K562 (cell line): ENCODE results near the gene GON7. TPM values are rescaled to one million over a fixed set of nuclear protein-coding genes. Genes with fewer than 3 reads are reported as not detected.

Experiments used
- CAMTA2 ChIP-seq: fragments of 250-450 bp; sonication (Bioruptor Pico); conservative IDR thresholded peaks from 2 replicates; pipeline ENCODE4 v1.5.1; 2022
- CHCHD3 ChIP-seq: fragments of 250-450 bp; sonication (Bioruptor Pico); IDR thresholded peaks from 2 replicates; pipeline ENCODE4 v2.1.2; 2022; ENCODE audit warnings: mild to moderate bottlenecking
- EGR1 ChIP-seq: fragments of 450-650 bp; conservative IDR thresholded peaks from 2 replicates; pipeline ENCODE4 v1.6.1; 2017; ENCODE audit warnings: mild to moderate bottlenecking
- NRF1 ChIP-seq, 2 experiments: fragments of 450-650 bp; IDR thresholded peaks in 1 of 2; conservative IDR thresholded peaks in 1 of 2; 2 replicates each; pipeline ENCODE4 v1.6.1; 2014; ENCODE audit warnings: mild to moderate bottlenecking in 2 of 2
- POLR2G ChIP-seq: fragments of 200-400 bp; formaldehyde crosslinking; IDR thresholded peaks from 2 replicates; pipeline ENCODE4 v1.6.1; 2017; ENCODE audit warnings: low read depth, mild to moderate bottlenecking, antibody characterized with exemption, low read length, moderate library complexity
- SIN3A ChIP-seq, 2 experiments: fragments of 150-350 bp in 1 of 2; IDR thresholded peaks; 2 replicates each; pipeline ENCODE4 v1.6.1; 2011 to 2016; ENCODE audit warnings: borderline replicate concordance in 2 of 2, low read depth in 2 of 2, low read length in 2 of 2, mild to moderate bottlenecking in 2 of 2, moderate library complexity in 2 of 2; ENCODE audit not compliant: control insufficient read depth in 1 of 2
- TAF1 ChIP-seq: IDR thresholded peaks from 2 replicates; pipeline ENCODE4 v1.6.1; 2011; ENCODE audit warnings: mild to moderate bottlenecking, low read length, moderate library complexity; ENCODE audit not compliant: insufficient read depth, control insufficient read depth, severe bottlenecking; ENCODE audit errors: extremely low read depth
- YY1 ChIP-seq, 3 experiments: IDR thresholded peaks; 2 replicates each; pipeline ENCODE4 v1.6.1; 2011; ENCODE audit warnings: low read length in 2 of 3, mild to moderate bottlenecking in 2 of 3, moderate library complexity in 2 of 3, borderline replicate concordance in 1 of 3, control low read depth in 1 of 3, low read depth in 1 of 3; ENCODE audit not compliant: insufficient read depth in 3 of 3, insufficient replicate concordance in 2 of 3, control insufficient read depth in 1 of 3, insufficient read length in 1 of 3; ENCODE audit errors: extremely low read depth in 1 of 3
- ZBTB11 ChIP-seq, 3 experiments: fragments of 200-800 bp in 1 of 3; fragments of 250-450 bp in 1 of 3; fragments of 450-650 bp in 1 of 3; sonication (Bioruptor Pico) in 1 of 3; sonication (Bioruptor generic) in 1 of 3; formaldehyde crosslinking in 1 of 3; IDR thresholded peaks; 2 replicates each; pipeline versions ENCODE4 v1.6.1 to v1.8.0; 2016 to 2022; ENCODE audit warnings: mild to moderate bottlenecking in 2 of 3, missing genetic modification characterization in 2 of 3, missing compliant biosample characterization in 1 of 3, moderate library complexity in 1 of 3
- ZFP36 ChIP-seq: fragments of 150-350 bp; IDR thresholded peaks from 2 replicates; pipeline ENCODE4 v1.6.1; 2018; ENCODE audit warnings: low read length, low read depth; ENCODE audit not compliant: partially characterized antibody
- ZNF133 ChIP-seq: fragments of 250-450 bp; sonication (Bioruptor Pico); IDR thresholded peaks from 2 replicates; pipeline ENCODE4 v1.4.0; 2020; ENCODE audit warnings: mild to moderate bottlenecking
- ZNF134 ChIP-seq: fragments of 250-450 bp; sonication (Bioruptor Pico); conservative IDR thresholded peaks from 2 replicates; pipeline ENCODE4 v1.4.0; 2020
- ZNF165 ChIP-seq: fragments of 250-450 bp; sonication (Bioruptor Pico); IDR thresholded peaks from 2 replicates; pipeline ENCODE4 v1.4.0; 2020; ENCODE audit warnings: borderline replicate concordance
- ZNF224 ChIP-seq: sonication (generic); formaldehyde crosslinking; IDR thresholded peaks from 2 replicates; pipeline ENCODE4 v1.8.0; 2022; ENCODE audit warnings: mild to moderate bottlenecking, missing genetic modification reagents
- ZNF316 ChIP-seq: fragments of 450-650 bp; IDR thresholded peaks from 2 replicates; pipeline ENCODE4 v1.6.1; 2016
- ZNF444 ChIP-seq: fragments of 250-450 bp; sonication (Bioruptor Pico); IDR thresholded peaks from 2 replicates; pipeline ENCODE4 v1.4.0; 2020; ENCODE audit warnings: mild to moderate bottlenecking, moderate library complexity
- polyA plus RNA-seq, 8 experiments: library from polyadenylated mRNA; depleted of rRNA in 4 of 8; stranded (reverse) in 5 of 8; unstranded in 3 of 8; fragments of >200 nt; fragmentation: Nextera tagmentation in 2 of 8; fragmentation: Illumina TruSeq in 1 of 8; extraction: Ambion mirVana in 2 of 8; extraction: Trizol in 1 of 8; gene quantifications; 2 replicates each; pipeline versions ENCODE4 v1.2.1 to v1.2.3, GENCODE V29; 2011 to 2014; ENCODE audit warnings: inconsistent platforms in 1 of 8, missing spikeins in 1 of 8
- total RNA-seq, 7 experiments: library from RNA; depleted of rRNA in 6 of 7; stranded (reverse); fragments of >200 nt in 6 of 7; fragmentation: Illumina TruSeq in 2 of 7; extraction: Trizol in 2 of 7; gene quantifications; 2 replicates each; pipeline versions ENCODE4 v1.2.1 to v1.2.3, GENCODE V29; 2011 to 2021; ENCODE audit warnings: low replicate concordance in 1 of 7
- TF ChIP-seq, protein P1 (sequence below), 2 experiments: IDR thresholded peaks; 2 replicates each; pipeline ENCODE4 v1.6.1; 2012; ENCODE audit warnings: improper control_type of control experiment in 2 of 2, low read depth in 2 of 2, low read length in 2 of 2, borderline replicate concordance in 1 of 2
- TF ChIP-seq, protein P2 (sequence below): fragments of 450-650 bp; conservative IDR thresholded peaks from 2 replicates; pipeline ENCODE4 v1.6.1; 2016; ENCODE audit warnings: missing genetic modification characterization, low read depth, mild to moderate bottlenecking, missing compliant biosample characterization, moderate library complexity

Gene GON7
- total and polyA plus RNA-seq, 9 of the 15 experiments (the other 6 are each of a cell fraction or from before 2014, with no cell fraction given) = 13.7 to 34.0 (median 23.9) TPM

DNA sequence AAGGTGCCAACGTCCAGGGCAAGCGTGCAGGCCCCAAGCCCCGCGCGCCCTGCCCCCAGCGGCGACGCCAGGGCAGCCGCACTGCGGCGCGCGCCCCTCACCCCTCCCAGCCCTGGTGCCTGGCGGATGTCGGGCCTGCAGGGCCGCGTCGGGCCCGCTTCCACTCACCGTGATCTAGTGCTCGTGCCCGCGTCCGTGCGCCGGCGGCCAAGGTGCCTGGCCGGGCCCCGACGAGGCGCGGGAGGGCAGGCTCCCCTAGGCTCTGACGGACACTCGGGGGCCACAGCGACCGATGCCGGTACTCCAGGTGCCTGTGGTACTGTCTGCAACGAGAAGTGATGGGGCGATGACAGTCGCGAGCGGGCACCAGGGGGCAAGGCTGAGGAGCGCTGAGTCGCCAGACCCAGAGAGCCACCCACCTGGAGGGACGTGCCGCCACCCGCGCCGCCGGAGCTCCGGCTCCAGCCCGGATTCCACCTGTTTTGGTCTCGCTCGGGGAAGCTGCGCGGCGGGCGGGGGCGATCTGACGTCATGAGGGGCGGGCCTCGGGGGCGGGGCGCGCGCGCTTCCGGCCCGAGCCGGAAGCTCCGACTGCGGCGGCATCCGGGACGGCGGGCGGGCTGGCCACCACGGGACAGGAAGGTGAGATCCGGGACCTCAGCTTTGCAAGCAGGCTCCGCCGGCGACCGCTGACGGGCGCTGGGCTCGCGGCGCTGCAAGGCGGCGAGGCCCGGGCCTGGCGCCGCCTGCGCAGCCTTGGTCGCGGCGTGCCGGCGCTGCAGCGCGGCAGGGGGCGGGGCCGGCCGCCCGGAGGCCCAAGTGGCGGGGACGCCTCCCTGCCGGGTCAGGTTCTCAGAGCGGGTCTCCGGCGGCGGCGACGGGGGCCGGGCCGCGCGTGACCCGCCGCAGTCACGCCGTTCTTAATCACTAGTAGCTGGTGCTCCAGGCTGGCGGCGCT lies 22.2 kb downstream of the GON7 start, which contains the start of the genes LYSET and MOAP1 (continued):
- 0 out of 4 replicates have a peak, but pooled peaks of 1 of the 2 experiments have one; percentile 16 for TF ChIP-seq SIN3A (IDR thresholded peaks at IDR 0.05; ENCODE audit: borderline replicate concordance in 2 of 2, control insufficient read depth in 1 of 2, low read depth in 2 of 2, low read length in 2 of 2)
- TF ChIP-seq NRF1 (conservative IDR thresholded peaks at IDR 0.05 in 1 of 2, IDR thresholded peaks at IDR 0.05 in 1 of 2) = peak; percentile 64 to 65
- TF ChIP-seq ZNF165 (CRISPR knock-in tag) = no peak
- TF ChIP-seq TAF1 = peak; percentile 34
- TF ChIP-seq, protein P1, sequence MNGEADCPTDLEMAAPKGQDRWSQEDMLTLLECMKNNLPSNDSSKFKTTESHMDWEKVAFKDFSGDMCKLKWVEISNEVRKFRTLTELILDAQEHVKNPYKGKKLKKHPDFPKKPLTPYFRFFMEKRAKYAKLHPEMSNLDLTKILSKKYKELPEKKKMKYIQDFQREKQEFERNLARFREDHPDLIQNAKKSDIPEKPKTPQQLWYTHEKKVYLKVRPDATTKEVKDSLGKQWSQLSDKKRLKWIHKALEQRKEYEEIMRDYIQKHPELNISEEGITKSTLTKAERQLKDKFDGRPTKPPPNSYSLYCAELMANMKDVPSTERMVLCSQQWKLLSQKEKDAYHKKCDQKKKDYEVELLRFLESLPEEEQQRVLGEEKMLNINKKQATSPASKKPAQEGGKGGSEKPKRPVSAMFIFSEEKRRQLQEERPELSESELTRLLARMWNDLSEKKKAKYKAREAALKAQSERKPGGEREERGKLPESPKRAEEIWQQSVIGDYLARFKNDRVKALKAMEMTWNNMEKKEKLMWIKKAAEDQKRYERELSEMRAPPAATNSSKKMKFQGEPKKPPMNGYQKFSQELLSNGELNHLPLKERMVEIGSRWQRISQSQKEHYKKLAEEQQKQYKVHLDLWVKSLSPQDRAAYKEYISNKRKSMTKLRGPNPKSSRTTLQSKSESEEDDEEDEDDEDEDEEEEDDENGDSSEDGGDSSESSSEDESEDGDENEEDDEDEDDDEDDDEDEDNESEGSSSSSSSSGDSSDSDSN (IDR thresholded peaks at IDR 0.05; ENCODE audit: borderline replicate concordance in 1 of 2, low read depth in 2 of 2, low read length in 2 of 2) = peak in 1 of 2 experiments; percentile 88; a peak in 2 of 4 replicates
- TF ChIP-seq CAMTA2 (CRISPR knock-in tag) = no peak
- TF ChIP-seq, protein P2, sequence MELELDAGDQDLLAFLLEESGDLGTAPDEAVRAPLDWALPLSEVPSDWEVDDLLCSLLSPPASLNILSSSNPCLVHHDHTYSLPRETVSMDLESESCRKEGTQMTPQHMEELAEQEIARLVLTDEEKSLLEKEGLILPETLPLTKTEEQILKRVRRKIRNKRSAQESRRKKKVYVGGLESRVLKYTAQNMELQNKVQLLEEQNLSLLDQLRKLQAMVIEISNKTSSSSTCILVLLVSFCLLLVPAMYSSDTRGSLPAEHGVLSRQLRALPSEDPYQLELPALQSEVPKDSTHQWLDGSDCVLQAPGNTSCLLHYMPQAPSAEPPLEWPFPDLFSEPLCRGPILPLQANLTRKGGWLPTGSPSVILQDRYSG (tag) = no peak
- TF ChIP-seq EGR1 = peak; percentile 55
- no peak for TF ChIP-seq ZNF444
- TF ChIP-seq ZNF133 (CRISPR knock-in tag) = no peak
- peak; percentile 89 for TF ChIP-seq POLR2G
- peak in 1 of 3 experiments; percentile 8 for TF ChIP-seq YY1 (IDR thresholded peaks at IDR 0.05; ENCODE audit: borderline replicate concordance in 1 of 3, control insufficient read depth in 1 of 3, extremely low read depth in 1 of 3, insufficient read depth in 3 of 3, insufficient read length in 1 of 3, insufficient replicate concordance in 2 of 3, low read depth in 1 of 3, low read length in 2 of 3)
- TF ChIP-seq ZNF224 = no peak
- no peak for TF ChIP-seq ZNF316
- peak; percentile 11 to 92 (median 44); a peak in 4 of 6 replicates for TF ChIP-seq ZBTB11 (CRISPR knock-in tag; IDR thresholded peaks at IDR 0.05)
- TF ChIP-seq ZNF134 (CRISPR knock-in tag) = no peak
- peak; percentile 35 for TF ChIP-seq ZFP36
- no peak for TF ChIP-seq CHCHD3 (CRISPR knock-in tag)
